ENCODE results near the gene ZBTB7C. TPM values are rescaled to one million over a fixed set of nuclear protein-coding genes. Genes with fewer than 3 reads are reported as not detected.

Gene ZBTB7C
- total RNA-seq, 6 donors from 2014 or later = 6.1 to 18.1 (median 12.2) TPM

- Histone ChIP-seq H3K27me3 (no peaks in the 10 kb centered on the region), H3K4me1 (peaks cover 41 to 56% (median 44%) of the 10 kb centered on the region in 4 donors), H3K27ac (no peak overlapping the region), H3K36me3 (no peaks in the 10 kb centered on the region), H3K4me3 (no peak overlapping the region), H3K9me3 (no peaks in the 10 kb centered on the region)
- no peak for ATAC-seq (ENCODE audit: low FRiP score in 2 of 2)
- WGBS, 2 donors = 89 to 94% methylated on average over 4 of the region's 4 CpGs
- TF ChIP-seq EP300 (IDR thresholded peaks at IDR 0.05) (no peak), POLR2A (IDR thresholded peaks at IDR 0.05) (no peak), POLR2AphosphoS5 (IDR thresholded peaks at IDR 0.05) (no peak), CTCF (IDR thresholded peaks at IDR 0.05) (no peak)
- no peak for DNase-seq
Observed at GRCh38 chr18:48164116-48164515, 245.1 kb downstream of the ZBTB7C start.

GRCh38 chr18:48163738-48164115, 245.5 kb downstream of the ZBTB7C start:
- ATAC-seq (ENCODE audit: low FRiP score in 2 of 2) (no peak), DNase-seq (no peak)
- peak overlapping the region in 1 of 4 donors; percentile 86 for H3K27ac ChIP-seq
- no peaks in the 10 kb centered on the region for H3K27me3 ChIP-seq
- H3K4me3 ChIP-seq = no peak overlapping the region
- TF ChIP-seq POLR2A (IDR thresholded peaks at IDR 0.05) (no peak), EP300 (IDR thresholded peaks at IDR 0.05) (no peak), CTCF (IDR thresholded peaks at IDR 0.05) (no peak), POLR2AphosphoS5 (IDR thresholded peaks at IDR 0.05) (no peak)
- H3K36me3 ChIP-seq = no peaks in the 10 kb centered on the region
- no peaks in the 10 kb centered on the region for H3K9me3 ChIP-seq
- peaks cover 41 to 56% (median 44%) of the 10 kb centered on the region in 4 donors for H3K4me1 ChIP-seq
- WGBS, 2 donors = 81 to 82% methylated on average over 3 of the region's 3 CpGs

GRCh38 chr18:48162956-48163737, 246.0 kb downstream of the ZBTB7C start:
- Histone ChIP-seq H3K4me3 (no peak overlapping the region), H3K27me3 (no peaks in the 10 kb centered on the region), H3K4me1 (peaks cover 41 to 56% (median 43%) of the 10 kb centered on the region in 4 donors), H3K36me3 (no peaks in the 10 kb centered on the region), H3K27ac (peak overlapping the region in 2 of 4 donors; percentile 86 to 91), H3K9me3 (no peaks in the 10 kb centered on the region)
- ATAC-seq (ENCODE audit: low FRiP score in 2 of 2) = no peak
- TF ChIP-seq POLR2AphosphoS5 (IDR thresholded peaks at IDR 0.05) (no peak), EP300 (IDR thresholded peaks at IDR 0.05) (no peak), POLR2A (IDR thresholded peaks at IDR 0.05) (no peak), CTCF (IDR thresholded peaks at IDR 0.05) (no peak)
- WGBS, 2 donors = 92 to 98% methylated on average over 5 of the region's 5 CpGs
- no peak for DNase-seq

- Histone ChIP-seq H3K36me3 (no peaks in the 10 kb centered on the region), H3K27me3 (no peaks in the 10 kb centered on the region), H3K4me1 (peaks cover 31 to 45% (median 34%) of the 10 kb centered on the region in 4 donors), H3K27ac (peak overlapping the region; percentile 71 to 91 (median 88)), H3K4me3 (peak overlapping the region; percentile 37 to 75 (median 62)), H3K9me3 (no peaks in the 10 kb centered on the region)
- no peak for TF ChIP-seq EP300 (IDR thresholded peaks at IDR 0.05)
- no peak for TF ChIP-seq POLR2A (IDR thresholded peaks at IDR 0.05)
- no peak for TF ChIP-seq CTCF (IDR thresholded peaks at IDR 0.05)
- TF ChIP-seq POLR2AphosphoS5 (IDR thresholded peaks at IDR 0.05) = no peak
- 20 to 49% methylated on average over 4 to 8 of the region's 38 CpGs for WGBS, 2 donors
- DNase-seq (peak in 1 of 2 donors; percentile 40), ATAC-seq (ENCODE audit: low FRiP score in 2 of 2) (no peak)
Observed at GRCh38 chr18:48161911-48162698, 247.1 kb downstream of the ZBTB7C start.
